NCI-H69 (cell line): ENCODE data around the gene RAB31.

ENCODE experiments used
- DNase-seq: peaks from one replicate; lab custom pipeline; 2025; lab: John Stamatoyannopoulos, UW

The RAB31 gene

DNA sequence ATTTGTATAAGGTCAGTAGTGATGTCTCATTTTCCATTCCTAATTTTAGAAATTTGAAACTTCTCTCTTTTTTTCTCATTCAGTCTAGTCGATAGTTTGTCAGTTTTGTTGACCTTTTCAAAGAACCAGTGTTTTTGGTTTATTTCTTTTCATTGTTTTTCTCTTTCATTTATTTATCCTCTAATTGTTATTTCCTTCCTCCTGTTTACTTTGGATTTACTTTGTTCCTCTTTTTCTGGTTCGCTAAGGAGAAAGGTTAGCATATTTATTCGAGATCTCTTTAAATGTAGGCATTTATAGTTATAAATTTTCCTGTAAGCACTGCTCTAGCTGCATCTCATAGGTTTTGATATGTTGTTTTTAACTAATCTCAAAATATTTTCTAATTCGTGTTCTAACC, 112.6 kb downstream of the RAB31 start:
- no peak for DNase-seq

DNA sequence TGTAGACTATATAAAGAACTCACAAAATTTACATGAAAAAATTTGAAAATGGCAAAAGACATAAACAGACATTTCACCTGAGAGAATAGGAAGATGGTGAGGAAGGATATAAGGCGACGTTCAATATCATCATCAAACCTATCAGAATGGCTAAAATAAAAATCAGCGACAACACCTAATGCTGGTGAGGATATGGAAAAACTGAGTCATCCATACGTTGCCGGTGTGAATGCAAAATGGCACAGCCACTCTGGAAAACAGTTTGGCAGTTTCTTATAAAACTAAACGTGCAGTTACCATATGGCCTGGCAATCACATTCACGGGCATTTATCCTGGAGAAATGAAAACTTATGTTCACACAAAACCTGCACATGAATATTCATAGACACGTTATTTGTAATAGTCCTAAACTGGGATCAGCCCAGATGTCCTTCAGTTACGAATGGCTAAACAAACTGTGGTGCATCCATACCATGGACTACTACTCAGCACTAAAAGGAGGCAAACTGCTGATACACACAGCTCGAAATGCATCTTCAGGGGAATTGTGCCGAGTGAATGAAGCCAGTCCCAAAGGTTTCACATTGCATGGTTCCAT, 114.6 kb downstream of the RAB31 start:
- DNase-seq, result no peak

GRCh38 chr18:9823805-9824473, 115.8 kb downstream of the RAB31 start:
- no peak for DNase-seq

DNA sequence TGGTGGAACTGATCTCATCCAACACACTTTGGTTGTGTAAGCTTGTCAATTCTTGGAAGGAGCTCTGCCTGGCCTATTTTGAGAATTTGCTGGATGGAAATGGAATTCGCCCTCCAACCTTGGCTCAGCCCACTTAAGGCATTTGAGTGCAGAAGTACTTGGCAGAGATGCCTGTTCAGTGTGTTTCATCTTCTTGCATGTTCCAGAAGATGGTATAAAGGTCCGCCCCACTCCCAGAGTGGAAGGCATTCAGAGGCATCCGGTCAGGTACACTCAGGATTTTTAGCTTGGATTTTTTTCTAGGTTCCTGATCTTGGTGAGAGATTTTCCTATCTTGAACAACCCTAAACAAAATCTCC, 116.4 kb downstream of the RAB31 start:
- no peak for DNase-seq

DNA sequence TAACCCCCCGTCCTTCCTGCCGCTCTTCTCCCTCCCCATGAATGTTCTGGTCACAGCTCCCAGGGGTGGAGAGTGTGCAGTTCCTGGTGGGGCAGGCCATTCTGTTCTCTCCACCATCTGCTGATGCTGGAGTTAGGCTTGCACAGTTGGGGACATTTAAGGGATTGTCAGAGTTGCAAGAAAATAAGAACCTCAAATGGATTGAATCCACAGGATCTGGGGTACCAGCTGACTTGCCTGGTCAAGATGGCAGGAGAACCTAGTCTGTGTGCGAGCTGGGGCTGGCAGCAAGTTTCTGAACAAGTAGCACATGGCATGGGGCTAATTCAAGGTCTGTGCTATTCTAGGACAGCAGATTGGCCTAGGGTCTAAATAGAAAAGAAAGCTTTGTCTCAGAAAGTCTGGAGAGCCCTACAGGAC, 116.9 kb downstream of the RAB31 start:
- no peak for DNase-seq

GRCh38 chr18:9825571-9826073, 117.5 kb downstream of the RAB31 start:
- peak; percentile 89 for DNase-seq

GRCh38 chr18:9826685-9827084, 118.6 kb downstream of the RAB31 start:
- DNase-seq, result no peak

- DNase-seq, result no peak
Measured at GRCh38 chr18:9827211-9827792, 119.2 kb downstream of the RAB31 start.

DNA sequence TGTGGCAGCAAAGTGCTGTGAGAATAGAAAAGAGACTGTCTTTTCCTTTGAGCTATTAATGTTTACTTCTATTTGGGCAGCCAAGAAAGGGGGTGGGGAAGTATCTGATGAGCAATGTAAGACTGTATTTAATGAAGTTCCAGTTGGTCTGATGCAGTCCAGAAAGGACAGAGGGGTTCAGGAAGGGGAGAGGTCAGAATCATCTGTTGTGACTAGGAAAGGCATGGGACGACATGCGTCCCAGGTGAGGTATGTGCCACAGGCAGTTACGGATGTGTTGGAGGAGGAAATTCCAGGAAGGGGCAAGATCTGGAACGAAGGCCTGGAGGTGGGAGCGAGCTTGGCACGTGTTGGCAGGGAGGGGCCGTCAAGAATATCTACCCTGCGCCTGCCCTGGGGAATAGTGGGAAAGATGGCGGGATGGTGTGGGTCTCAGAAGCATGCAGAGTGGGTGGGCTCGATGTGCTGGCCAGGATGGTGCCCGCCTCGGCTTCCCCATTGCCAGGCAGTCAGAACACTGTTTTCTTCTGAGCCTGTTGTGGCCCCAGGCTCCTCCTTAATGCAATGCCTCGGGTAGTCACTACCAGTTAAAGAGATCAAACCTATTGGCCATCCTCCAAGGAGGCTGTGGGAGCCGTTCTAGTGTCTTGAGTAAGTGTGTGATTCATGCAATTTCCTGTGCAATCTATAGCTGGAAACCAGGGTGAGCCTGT, 119.8 kb downstream of the RAB31 start:
- peak; percentile 76 for DNase-seq

- peak; percentile 55 for DNase-seq
Measured at GRCh38 chr18:9828506-9829396, 120.7 kb downstream of the RAB31 start.

DNA sequence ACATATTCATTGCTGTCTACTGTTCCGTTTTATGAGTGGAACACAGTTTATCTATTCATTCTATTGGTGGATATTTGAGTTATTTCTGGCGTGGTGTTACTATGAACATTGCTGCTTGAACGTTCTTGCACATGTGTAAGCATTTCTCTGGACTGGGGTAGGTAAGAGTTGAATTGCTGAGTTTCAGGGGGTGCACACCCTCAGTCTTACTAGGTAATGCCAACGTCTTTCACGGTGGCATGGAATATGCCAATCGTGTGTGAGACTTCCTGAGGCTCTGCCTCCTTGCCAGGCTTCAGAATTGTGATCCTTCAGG, 121.3 kb downstream of the RAB31 start:
- no peak for DNase-seq

DNA sequence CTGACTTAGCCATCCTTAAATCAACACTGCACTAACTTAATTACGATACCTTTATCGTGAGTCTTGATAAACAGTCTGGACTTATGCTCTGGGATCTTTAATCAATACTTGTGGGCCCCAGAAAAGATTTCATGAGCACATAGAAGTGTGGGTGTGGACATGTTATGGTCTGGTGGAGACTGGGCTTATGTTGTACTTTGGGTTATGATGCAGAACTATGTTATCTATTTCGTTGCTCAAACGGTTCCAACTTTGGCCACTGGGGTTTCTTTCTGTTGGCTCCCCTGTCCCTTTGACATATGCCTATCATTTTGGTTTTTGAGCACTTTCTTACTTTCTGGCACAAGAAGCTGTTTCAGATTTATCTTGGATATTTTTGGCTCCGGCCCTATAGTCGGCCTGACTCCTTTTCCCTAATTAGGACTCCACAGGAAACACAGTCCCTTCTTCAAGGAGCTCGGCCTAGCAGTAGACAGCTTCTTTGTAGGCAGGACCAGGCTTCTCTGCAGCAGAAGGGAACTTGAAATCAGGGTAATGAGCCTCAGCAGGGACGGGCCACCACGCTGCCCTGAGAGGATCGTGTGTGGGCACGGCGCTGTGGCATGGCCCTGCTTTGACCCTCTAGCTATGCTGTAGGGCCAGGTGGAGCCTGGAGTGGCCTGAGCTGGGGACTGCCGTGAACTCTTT, 123.1 kb downstream of the RAB31 start:
- DNase-seq, result no peak

DNA sequence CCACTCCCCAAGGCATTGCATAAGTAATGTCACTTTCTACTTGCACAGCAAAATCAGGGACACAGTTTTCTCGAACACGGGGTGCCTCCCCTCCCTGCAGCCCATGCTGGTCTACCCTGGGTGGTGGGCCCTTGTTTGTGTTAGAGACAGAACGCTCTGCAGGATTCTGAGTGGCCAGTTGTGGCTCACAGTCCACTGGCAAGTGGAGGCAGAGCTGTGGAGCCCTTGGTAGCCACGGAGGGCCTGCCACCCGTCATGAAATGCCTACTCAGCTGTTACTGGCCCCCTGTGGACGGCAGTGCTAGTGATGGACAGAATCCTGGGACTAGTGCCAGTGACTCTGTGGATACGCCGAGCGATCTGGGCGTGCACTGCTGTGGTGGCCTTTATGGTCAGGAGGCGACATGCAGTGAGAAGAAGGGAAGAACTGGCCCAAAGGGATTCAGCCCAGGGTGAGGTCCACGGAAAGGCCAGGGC, 123.7 kb downstream of the RAB31 start:
- DNase-seq, result no peak

- DNase-seq, result no peak
Measured at GRCh38 chr18:9832871-9833270, 124.8 kb downstream of the RAB31 start.

DNA sequence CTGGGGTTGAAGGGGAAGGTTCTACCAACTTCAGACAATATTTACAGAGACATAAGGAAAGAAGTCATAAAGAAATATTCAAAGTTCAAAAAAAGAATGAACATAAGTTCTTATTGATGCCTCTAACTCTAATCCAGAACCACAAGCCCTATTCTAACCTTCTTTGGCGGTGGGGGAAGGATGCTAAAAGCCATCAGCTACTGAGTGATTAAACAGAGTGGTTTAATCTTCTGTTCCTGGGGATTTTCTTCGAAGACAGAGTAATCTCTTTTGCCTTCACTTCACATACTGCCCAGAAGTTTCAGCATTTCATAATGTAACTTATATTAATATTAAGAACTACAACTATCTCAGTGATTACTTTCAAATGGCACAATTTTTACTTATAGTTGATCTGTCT, 126.5 kb downstream of the RAB31 start:
- peak; percentile 51 for DNase-seq

DNA sequence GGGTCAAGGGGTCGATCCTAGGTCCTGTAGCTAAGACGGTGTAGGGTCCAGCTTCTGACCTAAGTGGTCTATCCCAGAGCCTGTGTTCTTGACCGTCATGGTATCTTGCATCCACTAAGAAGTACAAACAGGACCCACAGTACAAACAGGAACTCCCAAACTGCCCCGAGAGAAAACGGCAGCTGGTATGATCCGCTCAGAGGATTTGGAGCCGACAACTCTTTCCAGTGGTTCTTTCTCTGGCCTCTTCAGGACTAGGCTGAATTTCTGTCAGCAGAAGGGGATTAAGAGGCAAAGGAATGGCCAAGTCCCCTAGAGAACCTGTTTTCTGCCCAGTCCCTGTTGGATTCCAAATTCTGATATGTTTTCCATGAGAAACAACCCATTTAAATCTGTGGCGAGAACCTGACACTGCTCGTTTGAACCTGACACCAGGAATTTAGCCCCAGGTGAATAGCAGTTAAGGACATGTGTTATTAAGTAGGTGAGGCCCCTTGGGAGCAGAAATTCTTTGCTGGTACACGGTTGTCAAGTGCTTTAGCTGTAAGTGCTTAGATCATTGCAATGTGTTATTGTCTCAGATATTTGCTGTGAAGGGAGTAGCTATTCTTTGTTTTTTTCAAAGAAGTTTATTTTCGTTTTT, 127.1 kb downstream of the RAB31 start:
- DNase-seq, result peak; percentile 99

GRCh38 chr18:9835825-9836224, 127.7 kb downstream of the RAB31 start:
- peak; percentile 76 for DNase-seq

DNA sequence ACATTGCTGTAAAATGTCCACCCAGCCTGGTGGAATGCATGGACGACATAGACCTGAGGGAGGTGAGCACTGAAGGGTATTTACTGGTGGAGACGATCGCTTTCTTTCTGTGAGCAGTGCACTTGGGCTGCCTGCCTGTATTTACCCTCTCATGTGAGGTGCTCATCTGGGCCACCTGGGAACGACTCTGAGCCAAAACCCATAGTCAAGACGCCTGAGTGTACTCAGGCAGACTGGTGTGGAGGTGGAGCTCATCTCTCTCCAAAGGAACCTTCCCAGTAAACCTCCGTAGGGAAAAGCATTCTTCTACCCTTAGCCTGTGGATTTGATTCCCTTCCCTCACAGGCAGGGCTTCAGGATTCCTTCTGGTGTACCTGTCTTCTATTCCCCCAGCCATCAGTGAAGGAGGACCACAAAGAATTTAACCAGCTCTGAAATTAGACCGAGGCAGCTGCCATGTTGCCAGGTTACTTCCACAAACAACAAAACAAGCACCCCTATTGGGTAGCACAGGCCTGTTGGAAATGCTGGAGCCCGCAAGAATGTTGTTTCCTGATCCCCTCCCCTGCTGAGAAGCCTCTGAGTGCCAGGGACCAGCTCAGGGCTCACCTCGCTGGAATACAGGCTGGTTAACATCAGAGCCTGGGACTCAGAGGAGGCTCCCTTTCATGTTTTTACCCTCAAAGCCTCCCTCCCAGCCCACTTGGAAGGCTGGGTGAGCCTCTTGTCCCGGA, 130.2 kb downstream of the RAB31 start:
- peak; percentile 42 for DNase-seq

GRCh38 chr18:9839211-9839610, 131.1 kb downstream of the RAB31 start:
- no peak for DNase-seq

- no peak for DNase-seq
Measured at GRCh38 chr18:9839853-9840252, 131.8 kb downstream of the RAB31 start.
